Stimulated activated CD4-positive, alpha-beta T cell treated with anti-CD3 and anti-CD28 coated beads, Interleukin-2, amount 100 ng/mL, for 48 hours (primary cell): ENCODE results near the gene HS6ST2.
"Not testable (repeated sequence)": the region's sequence is repeated elsewhere in the genome, so short reads cannot be mapped to it uniquely, and the experiment has no call there.

ENCODE experiments used
- DNase-seq, 2 donors: peaks; one replicate each; pipeline ENCODE4 v3.0.0-alpha.2; 2020

HS6ST2 gene

DNA sequence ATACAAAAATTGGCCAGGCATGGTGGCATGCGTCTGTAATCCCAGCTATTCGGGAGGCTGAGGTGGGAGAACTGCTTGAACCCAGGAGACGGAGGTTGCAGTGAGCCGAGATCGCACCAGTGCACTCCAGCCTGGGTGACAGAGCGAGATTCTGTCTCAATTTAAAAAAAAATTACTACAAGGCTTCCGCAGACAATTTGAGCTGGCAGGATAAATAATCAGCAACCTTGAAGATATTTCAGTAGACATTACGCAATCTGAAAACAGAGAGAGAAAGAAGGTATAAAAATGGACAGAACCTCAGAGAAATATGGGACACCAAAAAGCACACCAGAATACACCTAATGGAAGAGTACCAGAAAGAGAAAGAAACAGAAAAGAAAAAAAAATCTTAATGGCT lies 25.3 kb downstream of the HS6ST2 start:
- DNase-seq, result no peak

DNA sequence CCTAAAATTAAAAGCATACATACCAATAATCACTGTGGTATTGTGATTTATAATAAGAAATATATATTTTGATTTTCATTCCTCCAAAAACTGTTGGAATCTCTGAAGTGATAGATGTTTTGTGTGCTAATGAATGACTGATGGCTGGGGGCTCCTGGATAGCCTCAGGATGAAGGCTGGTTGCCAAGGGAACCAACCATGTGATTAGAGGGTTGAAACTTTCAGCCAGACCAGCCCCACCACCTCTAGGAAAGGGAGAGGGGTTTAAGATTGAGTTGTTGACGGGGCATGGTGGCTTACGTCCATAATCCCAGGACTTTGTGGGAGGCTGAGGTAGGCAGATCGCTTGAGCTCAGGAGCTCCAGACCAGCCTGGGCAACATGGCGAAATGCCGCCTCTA lies 34.0 kb downstream of the HS6ST2 start:
- DNase-seq, result no peak

DNA sequence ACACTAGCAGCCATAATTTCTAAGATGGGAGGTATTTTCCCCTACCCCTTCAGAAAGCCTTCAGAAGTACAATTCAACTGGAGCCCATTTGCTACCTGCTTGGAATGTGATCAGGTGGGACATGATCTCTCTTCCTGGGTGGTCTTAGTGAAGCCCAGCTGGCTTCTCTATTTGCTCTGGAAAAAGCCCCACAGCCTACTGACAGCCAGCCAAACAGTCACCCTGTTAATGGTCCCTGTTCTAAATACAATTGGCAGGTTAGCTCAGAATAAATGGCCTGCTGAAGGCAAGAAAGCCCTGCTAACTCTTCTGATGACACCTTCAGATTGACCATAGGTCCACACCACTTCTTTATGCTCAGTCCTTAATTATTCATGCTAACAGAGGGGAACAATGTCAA lies 39.9 kb downstream of the HS6ST2 start:
- no peak for DNase-seq

- DNase-seq, result no peak
Measured at GRCh38 chrX:132916349-132916748, 42.1 kb downstream of the HS6ST2 start.

- no peak for DNase-seq
Measured at GRCh38 chrX:132909643-132910042, 48.8 kb downstream of the HS6ST2 start.

DNA sequence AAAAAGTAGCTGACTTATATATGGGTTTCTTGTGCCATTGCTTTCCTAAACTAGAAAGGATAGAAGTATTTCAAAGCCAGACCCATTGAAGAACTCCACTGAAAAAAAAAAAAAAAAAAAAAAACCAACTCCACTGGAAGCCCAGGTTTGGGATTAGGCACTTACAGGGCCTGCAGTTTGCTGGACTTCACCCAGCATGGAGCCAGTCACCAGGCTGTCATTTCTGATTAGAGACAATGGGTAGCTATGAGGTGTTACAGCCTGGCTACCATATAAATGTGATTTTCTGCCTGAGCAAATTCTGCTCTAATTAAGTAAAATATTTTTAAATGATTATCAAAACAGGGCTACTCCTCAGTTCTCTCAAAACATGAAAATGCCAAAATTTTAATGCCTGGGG lies 49.5 kb downstream of the HS6ST2 start:
- no peak for DNase-seq

DNA sequence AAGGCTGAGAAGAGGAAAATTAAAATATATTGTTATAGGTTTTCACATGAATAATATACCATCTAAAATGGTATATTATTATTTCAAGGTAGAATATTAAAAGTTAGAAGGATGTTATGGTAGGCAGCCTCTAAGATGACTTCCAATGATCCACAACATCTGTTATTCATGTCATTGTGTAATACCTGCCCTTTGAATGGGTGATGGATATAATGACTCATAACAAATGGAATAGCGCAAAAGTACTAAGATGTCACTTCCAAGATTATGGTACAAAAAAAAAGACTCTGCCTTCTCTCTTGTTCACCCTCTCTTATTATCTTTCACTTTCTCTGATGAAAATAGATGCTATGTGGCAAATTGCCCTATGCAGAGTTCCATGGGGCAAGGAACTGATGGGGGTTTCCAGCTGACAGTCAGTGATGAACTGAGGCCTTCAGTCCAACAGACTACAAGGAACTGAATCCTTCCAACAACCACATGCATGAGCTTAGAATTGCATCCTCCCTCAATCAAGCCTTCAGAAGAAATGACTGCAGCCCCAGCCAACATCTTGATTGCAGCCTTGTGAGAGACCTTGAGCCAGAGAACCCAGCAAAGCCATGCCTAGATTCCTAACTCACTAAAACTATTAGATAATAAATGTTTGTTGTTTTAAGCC lies 57.7 kb downstream of the HS6ST2 start:
- DNase-seq, result no peak

DNA sequence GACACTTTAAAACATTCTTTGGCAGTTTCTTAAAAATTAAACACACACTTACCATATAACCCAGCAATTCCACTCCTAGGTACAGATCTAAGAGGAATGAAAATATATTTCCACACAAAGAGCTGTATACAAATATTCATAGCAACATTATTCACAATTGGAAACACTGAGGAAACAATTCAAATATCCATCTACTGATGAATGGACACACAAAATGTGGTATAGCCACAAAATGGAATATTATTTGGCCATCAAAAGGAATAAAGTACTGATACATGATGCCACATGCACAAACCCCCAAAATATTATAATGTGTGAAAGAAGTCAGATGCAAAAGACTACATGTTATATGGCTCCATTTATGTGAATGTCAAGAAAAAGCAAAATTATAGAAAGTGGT lies 70.9 kb downstream of the HS6ST2 start:
- DNase-seq, result no peak

GRCh38 chrX:132883358-132883915 lies 75.0 kb downstream of the HS6ST2 start:
- DNase-seq, result no peak

- DNase-seq, result not testable (repeated sequence)
Measured at GRCh38 chrX:132880753-132881152, 77.7 kb downstream of the HS6ST2 start.

DNA sequence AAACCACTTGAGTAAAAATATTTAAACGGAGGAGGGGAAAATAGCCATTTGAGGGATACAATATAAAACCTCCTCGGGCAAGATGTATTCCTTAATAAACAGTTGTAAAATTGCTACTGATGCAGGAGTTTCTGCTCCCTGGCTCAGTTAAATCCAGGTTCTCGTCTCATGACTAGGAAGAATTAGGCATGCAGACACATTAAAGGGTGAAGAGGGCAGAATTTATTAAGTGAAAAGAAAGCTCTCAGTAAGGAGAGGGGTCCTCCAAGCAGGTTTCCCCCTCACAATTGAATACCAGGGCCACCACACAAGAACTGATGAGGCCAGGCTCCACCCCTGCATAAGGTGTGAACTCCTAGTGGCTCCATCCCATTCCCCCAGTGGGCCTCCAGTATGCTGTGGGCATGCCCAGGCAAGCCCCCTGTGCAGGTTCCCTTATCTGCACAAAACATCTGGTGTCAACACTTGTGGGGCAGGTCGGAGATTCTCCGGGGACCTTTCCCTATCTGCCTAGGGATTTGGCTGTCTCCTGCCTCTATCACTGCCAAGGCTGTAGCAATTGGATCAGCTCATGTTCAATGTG lies 80.4 kb downstream of the HS6ST2 start:
- no peak for DNase-seq

DNA sequence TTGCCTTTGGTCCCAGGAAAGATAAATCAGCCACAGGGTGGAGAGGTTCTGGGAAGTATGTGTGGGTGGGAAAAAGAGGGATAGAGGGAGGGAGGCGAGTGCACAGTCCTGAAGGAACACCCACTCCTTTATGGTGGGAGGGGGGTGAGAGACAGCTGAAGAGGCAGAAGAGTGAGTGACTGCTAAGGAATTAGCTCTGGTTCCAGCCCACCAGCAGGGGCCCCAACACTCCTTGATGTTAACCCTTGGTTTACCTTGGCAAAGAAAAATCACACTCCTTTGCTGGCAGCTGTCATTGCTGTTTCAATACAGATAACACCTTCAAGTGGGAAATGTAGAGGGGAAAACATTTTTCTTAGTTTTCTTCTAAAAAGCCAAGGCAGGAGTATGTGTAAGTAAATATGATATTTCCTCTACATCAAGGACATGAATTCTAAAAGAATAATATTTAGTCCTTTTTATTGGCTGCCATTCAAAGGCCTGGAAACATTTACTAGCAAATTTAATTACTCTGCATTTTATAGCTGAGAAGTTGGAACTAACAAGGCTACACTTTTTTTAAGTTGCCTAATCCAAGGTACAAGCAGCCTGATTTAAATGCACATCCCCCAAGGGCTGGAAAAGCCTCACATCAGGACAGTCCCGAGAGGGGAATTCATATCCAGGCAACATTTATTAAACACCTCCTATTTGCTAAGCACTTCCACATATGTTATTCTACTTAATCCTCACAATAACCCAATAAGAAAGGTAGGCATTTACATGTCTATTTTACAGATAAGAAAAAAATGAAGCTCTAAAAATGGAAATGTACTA lies 81.7 kb downstream of the HS6ST2 start:
- DNase-seq, result no peak

DNA sequence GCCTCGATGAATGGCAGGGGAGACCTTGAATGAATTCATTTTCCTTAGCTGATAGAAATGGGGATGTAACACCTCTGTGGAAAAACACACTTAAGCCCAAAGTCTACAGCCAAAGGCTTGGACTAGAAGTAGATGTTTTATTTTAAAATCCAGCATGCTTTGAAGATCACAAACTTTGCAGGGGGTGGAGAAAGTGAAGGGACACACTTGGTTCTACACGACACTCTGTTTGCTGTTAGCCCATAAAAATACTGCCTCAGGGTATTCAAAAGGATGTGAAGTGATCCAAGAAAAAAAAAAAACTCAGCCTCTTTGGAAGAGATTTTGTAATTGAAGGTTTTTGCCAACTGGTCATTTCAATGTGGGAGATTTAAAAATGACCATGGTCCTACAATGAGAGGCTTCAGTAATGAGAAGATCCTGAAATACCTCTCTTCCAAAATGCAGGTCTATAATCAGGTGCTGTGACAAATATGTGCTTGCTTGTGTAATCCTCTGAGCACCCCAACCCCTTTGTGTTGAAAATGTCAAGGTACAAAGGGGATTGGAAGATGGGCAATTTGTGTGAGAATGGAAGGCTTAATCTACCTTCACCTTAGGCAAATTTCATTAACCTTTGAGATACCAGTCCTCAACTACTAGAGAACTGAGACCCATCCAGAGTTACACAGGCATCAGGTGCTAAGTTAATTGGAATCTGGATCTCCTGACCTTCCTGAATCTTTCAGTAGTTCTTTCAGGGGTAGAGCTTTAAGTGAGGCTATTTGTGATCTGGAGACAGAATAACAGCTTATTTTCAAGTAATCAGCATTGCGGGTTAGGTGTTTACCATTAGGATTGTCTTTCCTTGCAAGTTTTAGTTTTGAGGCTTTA lies 82.5 kb downstream of the HS6ST2 start:
- no peak for DNase-seq

- DNase-seq, result no peak
Measured at GRCh38 chrX:132862562-132862961, 95.9 kb downstream of the HS6ST2 start.

DNA sequence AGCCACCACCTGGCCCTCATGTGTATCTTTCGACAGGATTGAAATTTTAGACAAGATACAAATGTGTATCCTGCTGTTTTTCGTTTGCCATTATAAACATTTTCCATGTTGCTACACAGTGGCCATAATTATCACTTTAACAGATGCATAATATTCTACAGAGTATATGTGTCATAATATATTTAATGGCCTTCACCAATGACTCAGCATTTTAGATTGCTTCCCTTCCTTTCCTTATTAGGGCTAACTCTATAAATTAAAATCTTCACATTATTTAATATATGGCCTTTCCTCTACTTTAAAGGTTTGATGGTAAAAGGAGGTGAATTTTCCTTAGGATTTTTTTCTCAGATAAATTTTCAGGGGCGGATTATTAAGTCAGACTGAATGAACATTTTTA lies 97.4 kb downstream of the HS6ST2 start:
- no peak for DNase-seq

DNA sequence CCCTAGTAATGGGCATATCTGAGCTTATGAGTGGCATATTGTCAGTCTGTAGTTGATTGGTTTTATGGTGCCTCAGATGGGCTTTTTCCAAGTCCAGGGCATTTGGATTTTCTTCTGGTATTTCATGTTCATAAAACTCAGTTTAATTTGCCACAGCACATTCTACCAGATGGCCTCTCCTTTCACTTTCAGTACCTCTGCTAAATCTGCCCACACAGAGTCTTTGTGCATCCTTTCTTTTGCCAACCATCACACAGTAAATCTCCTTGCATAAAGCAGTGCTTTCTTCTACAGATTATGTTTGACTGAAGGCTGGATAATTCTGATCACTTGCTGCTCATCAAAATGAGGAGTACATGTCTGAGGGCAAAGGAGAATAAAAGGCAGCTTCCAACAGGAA lies 98.2 kb downstream of the HS6ST2 start:
- no peak for DNase-seq

GRCh38 chrX:132858018-132858417 lies 100.4 kb downstream of the HS6ST2 start:
- DNase-seq, result no peak

GRCh38 chrX:132855780-132856341 lies 102.6 kb downstream of the HS6ST2 start:
- DNase-seq, result no peak

- no peak for DNase-seq
Measured at GRCh38 chrX:132853040-132853439, 105.4 kb downstream of the HS6ST2 start.

DNA sequence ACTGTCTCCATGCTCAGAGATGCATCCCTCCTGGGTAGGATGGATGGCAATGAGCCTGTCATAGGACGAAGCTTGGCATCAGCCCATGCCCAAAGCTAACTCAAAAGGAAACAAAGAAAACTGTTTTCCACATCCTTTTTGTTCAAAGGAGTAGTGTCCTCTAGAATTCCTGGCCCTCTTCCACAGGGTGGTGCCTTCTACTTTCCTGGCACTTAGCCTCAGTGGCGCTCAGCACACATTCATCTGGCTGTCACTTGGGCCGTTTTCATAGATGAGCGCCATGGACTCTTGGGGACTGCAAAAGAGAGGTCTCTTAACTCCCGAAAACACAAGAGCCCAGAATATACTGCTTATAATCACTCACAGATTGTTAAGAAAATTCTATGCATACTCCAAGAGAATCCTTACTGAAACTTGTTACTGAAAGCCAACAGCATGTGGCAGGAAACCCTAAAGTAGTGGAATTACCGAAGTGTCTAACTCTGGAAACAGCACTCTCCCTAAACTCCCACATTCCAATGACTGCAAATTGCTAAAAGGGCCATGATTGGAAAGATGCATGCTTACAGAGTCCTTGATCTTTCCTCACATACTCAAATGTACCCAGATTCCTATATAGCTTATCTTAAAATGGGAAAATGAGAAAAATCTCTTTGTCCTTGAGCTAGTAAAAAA lies 110.0 kb downstream of the HS6ST2 start:
- no peak for DNase-seq

DNA sequence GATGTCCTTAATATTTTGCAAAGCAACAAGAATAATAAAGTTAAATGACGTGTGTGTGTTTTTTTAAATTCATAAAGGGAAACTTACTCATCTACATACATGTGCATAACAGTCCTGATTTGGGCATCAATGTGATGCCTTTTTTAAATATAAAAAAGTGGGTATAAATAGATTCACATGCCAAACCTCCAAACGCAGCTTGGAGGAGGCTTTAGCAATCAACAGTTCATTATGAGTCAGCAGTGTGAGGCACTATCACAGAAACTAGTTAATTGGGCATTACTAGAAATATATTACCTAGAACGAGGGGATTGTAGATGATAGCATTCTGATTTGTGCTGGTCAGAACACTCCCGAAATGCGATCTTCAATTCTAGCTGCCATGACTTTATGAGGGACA lies 115.1 kb downstream of the HS6ST2 start:
- no peak for DNase-seq
